Measurements from ENCODE around the gene ADD2. TPM values are rescaled to one million over a fixed set of nuclear protein-coding genes. Genes with fewer than 3 reads are reported as not detected.
A peak's percentile ranks its signal among the peaks of the same experiment; 100 is the strongest.
"Not testable (repeated sequence)": the region's sequence is repeated elsewhere in the genome, so short reads cannot be mapped to it uniquely, and the experiment has no call there.

ADD2 gene, protein sequence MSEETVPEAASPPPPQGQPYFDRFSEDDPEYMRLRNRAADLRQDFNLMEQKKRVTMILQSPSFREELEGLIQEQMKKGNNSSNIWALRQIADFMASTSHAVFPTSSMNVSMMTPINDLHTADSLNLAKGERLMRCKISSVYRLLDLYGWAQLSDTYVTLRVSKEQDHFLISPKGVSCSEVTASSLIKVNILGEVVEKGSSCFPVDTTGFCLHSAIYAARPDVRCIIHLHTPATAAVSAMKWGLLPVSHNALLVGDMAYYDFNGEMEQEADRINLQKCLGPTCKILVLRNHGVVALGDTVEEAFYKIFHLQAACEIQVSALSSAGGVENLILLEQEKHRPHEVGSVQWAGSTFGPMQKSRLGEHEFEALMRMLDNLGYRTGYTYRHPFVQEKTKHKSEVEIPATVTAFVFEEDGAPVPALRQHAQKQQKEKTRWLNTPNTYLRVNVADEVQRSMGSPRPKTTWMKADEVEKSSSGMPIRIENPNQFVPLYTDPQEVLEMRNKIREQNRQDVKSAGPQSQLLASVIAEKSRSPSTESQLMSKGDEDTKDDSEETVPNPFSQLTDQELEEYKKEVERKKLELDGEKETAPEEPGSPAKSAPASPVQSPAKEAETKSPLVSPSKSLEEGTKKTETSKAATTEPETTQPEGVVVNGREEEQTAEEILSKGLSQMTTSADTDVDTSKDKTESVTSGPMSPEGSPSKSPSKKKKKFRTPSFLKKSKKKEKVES
- 63.9 and 79.4 TPM in 2 replicates for total RNA-seq (2014; rRNA removed; shearing (Covaris generic))

DNA sequence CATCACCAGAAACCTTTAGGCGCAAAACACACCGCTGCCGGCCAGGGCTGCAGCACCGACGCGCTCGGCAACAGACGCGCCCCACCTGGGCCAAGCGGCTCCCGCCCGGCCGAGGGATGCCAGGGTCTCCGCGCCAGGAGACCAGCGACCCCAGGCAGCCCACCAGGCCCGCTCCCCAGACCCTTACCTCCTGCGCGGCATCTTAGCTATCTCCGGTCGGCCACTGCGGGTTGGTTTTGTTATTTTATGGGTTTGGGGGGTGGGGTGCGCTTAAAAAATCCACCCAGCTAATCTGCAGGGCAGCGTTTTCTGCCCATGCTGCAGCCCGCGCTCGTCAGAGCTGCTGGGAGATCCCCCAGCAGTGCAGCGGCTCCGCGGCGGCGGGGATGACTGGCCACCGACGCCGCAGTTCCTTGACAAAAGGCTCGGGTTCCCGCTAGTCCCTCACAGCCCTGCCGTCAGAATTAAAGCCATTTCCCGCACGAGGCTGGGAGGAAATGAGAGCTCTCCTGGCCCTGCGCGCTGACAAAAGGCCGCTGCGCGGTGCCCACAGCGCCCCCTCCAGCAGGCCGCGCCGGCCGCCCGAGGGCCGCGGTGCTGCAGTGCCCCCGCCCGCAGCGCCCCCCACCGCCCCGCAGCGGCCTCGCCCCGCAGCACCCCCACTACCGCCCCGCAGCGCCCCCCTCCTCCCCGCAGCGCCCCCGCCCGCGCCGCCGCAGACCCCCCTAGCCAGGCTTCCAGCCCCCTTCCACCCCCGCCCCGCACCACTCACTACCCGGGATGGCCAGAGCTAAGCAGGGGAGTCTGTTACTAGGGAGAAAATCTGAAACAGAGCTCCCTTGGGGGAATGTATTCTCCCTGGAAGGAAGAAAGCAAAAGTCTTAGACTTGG is at the start of gene ADD2:
ADD2 (minus strand) TSS at position 502 of the 891 bp plus-strand sequence. CDS start 61,792 bp downstream, outside the sequence.
- Histone ChIP-seq H3K27me3 (ENCODE audit: control insufficient read depth, insufficient read depth, low read length) (no peaks in the 10 kb centered on the region; the same call in 1 of the 2 replicates), H3K4me3 (ENCODE audit: insufficient read depth, low read depth, low read length) (peak within 1 kb of the TSS; percentile 84), H3K36me3 (replicated peaks; ENCODE audit: control insufficient read depth, insufficient read depth, low read length) (no peaks in the 10 kb centered on the region)
- peak; percentile 94 for DNase-seq

DNA sequence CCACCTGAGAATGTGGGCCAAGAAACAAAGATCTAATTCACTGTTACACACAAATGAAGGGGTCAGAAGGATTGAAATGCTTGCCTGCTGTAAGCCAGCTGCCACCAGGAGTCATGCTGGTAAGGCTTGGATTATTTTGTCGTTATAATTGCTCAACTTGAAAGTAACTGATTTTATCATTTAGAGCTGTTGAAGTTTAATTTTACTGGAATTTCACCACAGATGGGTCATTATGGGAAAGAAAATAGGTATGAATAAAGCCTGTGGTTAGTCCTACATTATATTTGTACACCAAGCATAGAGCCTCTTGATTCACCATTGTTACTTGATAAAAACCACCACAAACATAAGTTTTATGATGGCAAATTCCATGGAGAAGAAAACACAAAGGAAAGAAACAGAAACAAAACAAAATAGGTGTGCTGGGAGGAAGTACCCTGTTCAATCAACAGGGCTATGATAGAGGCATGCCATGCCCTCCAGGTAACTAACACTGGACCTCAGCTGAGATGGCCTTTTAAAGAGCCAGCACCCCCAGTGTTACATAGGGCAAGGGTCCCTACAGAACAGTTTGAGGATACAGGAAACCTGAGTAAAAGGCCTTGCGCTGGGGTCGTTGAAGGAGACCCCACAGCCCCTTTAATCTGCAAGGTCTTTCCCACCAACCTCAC is 49.4 kb upstream of the ADD2 start:
- DNase-seq: no peak
- no peaks in the 10 kb centered on the region for H3K27me3 ChIP-seq (ENCODE audit: control insufficient read depth, insufficient read depth, low read length)
- H3K4me3 ChIP-seq (ENCODE audit: insufficient read depth, low read depth, low read length): no peak overlapping the region
- H3K36me3 ChIP-seq (replicated peaks; ENCODE audit: control insufficient read depth, insufficient read depth, low read length): no peaks in the 10 kb centered on the region

DNA sequence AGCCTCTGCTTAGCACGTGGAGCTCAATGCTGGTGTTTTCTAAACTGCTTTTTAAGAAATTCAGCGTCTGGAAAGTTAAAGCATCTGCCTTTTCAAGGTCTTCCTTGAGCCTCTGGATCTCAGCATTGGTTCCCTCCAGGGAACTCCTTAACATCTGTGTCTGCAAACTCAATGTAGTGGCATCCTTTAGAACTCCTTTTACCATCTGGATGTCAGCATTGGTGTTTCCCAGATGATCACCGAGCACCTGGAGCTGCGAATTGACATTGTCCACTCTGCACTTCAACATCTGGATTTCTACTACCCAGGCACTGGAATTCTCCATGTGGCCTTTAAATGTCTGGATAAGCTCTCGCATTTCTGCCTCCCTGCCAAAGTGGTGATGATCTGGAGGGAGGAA is 48.7 kb upstream of the ADD2 start:
- DNase-seq: no peak
- Histone ChIP-seq H3K4me3 (ENCODE audit: insufficient read depth, low read depth, low read length) (no peak overlapping the region), H3K36me3 (replicated peaks; ENCODE audit: control insufficient read depth, insufficient read depth, low read length) (no peaks in the 10 kb centered on the region), H3K27me3 (ENCODE audit: control insufficient read depth, insufficient read depth, low read length) (no peaks in the 10 kb centered on the region; the same call in 1 of the 2 replicates)

DNA sequence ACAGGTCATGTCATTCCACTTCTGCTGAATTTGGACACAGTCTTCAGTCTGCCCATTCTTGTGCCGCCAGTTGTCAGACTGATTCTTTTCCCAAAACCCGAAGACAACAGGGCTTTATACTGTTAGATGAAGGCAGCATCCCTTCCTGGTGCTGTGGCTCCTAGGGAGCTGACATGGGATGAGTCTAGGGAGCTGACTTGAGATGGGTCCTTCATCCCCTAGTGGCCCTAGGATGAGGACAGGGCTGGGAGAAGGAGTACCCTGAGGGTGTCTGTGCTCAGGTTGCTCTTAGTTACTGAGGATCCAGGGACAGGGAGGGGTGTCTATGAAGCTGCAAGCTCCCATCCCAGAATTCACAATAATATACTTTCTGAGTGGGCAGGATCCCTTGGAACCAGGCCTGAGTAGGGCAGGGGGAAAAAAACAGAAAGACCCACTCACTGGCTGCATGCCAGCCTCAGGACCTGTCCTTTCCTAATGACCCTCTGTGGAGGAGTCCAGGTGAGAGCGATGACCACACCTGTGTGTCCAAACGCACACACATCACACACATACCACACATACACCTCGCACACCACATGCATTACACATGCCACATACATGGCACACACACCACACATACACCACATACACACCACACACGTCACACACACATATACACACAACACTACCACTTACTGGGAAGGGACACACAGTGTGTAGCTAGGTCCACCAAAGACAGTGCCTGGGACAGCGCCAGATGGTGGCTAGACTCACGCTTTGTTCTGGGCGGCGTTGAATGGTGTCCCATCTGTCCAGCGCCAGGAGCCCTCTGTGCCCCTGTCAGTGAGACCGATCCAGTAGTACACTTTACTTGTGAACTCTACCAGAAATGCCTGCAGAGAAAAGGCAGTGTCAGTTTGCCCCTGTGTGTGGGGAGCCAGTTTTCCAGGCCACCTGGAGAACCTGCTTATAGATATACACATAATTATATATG is 41.3 kb upstream of the ADD2 start:
- Histone ChIP-seq H3K36me3 (replicated peaks; ENCODE audit: control insufficient read depth, insufficient read depth, low read length) (no peaks in the 10 kb centered on the region), H3K4me3 (ENCODE audit: insufficient read depth, low read depth, low read length) (no peak overlapping the region), H3K27me3 (ENCODE audit: control insufficient read depth, insufficient read depth, low read length) (no peaks in the 10 kb centered on the region; the same call in 1 of the 2 replicates)
- DNase-seq: no peak

DNA sequence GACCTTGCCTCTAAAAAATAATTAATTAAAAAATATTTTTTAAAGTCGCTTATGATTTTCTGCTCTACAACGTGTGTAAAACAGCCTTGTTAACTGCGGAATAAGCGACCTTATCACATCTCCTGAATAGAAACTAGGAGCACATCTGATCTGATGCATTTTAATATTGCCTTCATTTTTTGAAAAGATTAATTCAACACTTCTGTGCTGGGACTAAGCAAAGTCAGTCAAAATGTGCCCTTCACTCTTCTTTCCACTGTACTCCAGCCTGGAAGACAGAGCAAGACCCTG is 39.8 kb upstream of the ADD2 start:
- Histone ChIP-seq H3K4me3 (ENCODE audit: insufficient read depth, low read depth, low read length) (no peak overlapping the region), H3K36me3 (replicated peaks; ENCODE audit: control insufficient read depth, insufficient read depth, low read length) (no peaks in the 10 kb centered on the region), H3K27me3 (ENCODE audit: control insufficient read depth, insufficient read depth, low read length) (no peaks in the 10 kb centered on the region; the same call in 1 of the 2 replicates)
- DNase-seq: no peak

DNA sequence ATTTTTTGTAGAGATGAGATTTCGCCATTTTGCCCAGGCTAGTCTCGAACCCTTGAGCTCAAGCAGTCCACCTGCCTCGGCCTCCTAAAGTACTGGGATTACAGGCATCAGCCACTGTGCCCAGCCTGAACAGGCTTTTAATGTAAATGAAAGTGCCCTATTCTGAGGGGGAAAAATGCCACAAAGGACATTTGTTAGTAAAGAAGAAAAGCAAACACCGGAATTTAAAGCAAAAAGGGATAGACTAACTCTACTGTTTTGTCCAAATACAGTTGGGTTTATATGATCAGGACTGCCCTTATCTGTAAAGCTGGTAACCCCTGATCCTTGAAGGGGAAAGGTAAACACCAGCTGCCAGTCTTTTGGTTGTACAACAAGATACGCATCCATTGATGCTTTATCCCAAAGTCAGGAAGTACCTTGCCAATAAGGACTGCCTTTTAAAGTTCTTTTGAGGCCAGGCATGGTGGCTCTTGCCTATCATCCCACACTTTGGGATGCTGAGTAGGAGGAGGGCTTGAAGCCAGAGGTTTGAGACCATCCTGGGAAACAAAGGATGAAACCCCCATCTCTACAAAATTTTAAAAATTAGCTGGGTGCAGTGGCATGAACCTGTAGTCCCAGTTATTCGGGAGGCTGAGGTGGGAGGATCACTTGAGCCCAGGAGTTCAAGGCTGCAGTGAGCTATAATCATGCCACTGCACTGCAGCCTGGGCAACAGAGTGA is 39.3 kb upstream of the ADD2 start:
- no peaks in the 10 kb centered on the region for H3K36me3 ChIP-seq (replicated peaks; ENCODE audit: control insufficient read depth, insufficient read depth, low read length)
- DNase-seq: no peak
- no peak overlapping the region for H3K4me3 ChIP-seq (ENCODE audit: insufficient read depth, low read depth, low read length)
- no peaks in the 10 kb centered on the region; the same call in 1 of the 2 replicates for H3K27me3 ChIP-seq (ENCODE audit: control insufficient read depth, insufficient read depth, low read length)

DNA sequence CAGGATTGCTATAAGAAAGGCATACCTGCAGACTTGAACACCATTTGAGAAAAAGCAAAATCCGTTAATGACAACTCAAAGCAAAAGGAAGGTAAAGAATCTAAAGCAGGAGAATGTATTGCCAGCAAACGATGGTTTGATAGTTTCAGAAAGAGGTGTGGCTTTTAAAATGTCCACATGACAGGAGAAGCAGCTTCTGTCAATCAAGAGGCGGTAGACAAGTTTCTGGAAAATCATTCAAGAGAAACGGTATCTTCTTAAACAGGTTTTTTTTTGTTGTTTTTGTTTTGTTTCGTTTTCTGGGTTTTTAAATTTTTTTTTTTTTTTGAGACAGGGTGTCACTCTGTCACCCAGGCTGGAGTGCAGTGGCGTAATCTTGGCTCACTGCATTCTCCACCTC is 38.6 kb upstream of the ADD2 start:
- H3K36me3 ChIP-seq (replicated peaks; ENCODE audit: control insufficient read depth, insufficient read depth, low read length): no peaks in the 10 kb centered on the region
- 0 out of 2 replicates have a peak, but pooled peaks cover under 1% of the 10 kb centered on the region for H3K27me3 ChIP-seq (ENCODE audit: control insufficient read depth, insufficient read depth, low read length)
- H3K4me3 ChIP-seq (ENCODE audit: insufficient read depth, low read depth, low read length): no peak overlapping the region
- DNase-seq: no peak

DNA sequence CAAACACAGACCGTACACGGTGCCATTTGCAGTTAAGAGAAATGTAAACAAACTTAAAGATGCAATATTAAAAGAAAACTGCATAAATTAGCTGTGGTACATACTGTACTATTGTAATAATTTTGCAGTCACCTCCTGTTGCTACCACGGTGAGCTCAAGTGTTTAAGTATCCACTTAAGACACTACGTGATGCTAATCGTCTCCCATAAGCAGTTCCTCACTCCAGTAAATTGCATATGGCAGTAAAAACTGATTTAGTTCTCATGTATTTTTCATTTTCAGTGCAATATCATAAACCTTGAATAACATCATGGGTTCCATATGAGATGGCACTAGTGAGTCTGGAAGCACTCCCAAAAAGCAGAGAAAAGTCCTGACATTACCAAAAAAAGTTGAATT is 38.0 kb upstream of the ADD2 start:
- Histone ChIP-seq H3K4me3 (ENCODE audit: insufficient read depth, low read depth, low read length) (no peak overlapping the region), H3K27me3 (ENCODE audit: control insufficient read depth, insufficient read depth, low read length) (peaks cover 6% of the 10 kb centered on the region), H3K36me3 (replicated peaks; ENCODE audit: control insufficient read depth, insufficient read depth, low read length) (no peaks in the 10 kb centered on the region)
- DNase-seq: no peak

DNA sequence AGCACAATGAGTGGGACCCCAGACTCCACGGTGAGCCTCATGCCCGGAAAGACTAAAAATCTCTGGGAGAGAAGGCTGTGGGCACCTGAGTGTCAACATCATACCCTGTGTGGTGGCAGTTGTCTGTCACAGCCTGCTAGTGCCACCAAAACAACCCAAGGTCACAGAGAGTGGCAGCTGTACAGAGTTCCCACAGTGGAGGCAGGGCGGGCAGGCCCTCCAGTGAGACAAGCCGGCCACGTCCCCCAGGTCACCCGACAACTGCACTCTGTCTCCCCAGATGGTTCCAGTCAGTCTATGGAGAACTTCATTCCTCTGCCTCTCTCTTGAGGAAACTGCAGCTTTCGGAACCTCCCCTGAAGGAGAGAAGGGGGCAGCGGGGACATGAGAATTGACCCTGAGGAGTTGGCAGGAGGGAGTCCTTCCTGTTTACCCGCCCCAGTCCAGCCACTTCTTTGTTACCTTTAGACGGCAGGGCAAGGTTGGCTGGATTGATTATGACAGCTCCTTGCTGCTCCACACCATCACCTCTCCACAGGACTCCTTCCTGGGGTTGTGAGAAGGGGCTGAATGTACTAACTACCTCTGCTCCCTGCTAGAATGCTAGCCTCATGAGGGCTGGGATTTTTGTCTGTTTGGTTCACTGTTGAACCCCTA is 33.7 kb upstream of the ADD2 start:
- H3K27me3 ChIP-seq (ENCODE audit: control insufficient read depth, insufficient read depth, low read length): peaks cover 13% of the 10 kb centered on the region
- DNase-seq: peak; percentile 30
- H3K36me3 ChIP-seq (replicated peaks; ENCODE audit: control insufficient read depth, insufficient read depth, low read length): no peaks in the 10 kb centered on the region
- no peak overlapping the region for H3K4me3 ChIP-seq (ENCODE audit: insufficient read depth, low read depth, low read length)

DNA sequence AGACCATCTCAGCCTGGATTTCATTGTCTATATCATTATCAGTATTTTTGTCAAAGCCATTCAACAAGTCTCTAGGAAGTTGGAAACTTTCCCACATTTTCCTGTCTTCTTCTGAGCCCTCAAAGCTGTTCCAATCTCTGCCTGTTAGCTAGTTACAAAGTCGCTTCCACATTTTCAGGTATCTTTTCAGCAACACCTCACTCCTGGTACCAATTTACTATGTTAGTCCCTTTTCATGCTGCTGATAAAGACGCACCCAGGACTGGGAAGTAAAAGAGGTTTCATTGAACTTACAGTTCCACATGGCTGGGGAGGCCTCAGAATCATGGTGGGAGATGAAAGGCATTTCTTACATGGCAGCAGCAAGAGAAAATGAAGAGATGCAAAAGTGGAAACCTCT is 31.7 kb upstream of the ADD2 start:
- no peaks in the 10 kb centered on the region for H3K36me3 ChIP-seq (replicated peaks; ENCODE audit: control insufficient read depth, insufficient read depth, low read length)
- H3K4me3 ChIP-seq (ENCODE audit: insufficient read depth, low read depth, low read length): no peak overlapping the region
- DNase-seq: no peak
- peaks cover 13% of the 10 kb centered on the region for H3K27me3 ChIP-seq (ENCODE audit: control insufficient read depth, insufficient read depth, low read length)

DNA sequence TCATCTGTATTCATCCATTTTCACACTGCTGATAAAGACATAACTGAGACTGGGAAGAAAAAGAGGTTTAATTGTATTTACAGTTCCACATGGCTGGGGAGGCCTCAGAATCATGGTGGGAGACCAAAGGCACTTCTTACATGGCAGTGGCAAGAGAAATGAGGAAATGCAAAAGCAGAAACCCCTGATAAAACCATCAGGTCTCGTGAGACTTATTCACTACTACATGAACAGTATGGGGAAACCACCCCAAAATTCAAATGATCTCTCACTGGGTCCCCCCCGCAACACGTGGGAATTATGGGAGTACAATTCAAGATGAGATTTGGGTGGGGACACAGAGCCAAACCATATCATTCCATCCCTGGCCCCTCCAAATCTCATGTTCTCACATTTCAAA is 30.0 kb upstream of the ADD2 start:
- not testable (repeated sequence) for DNase-seq; H3K36me3 ChIP-seq (replicated peaks; ENCODE audit: control insufficient read depth, insufficient read depth, low read length)
- H3K27me3 ChIP-seq (ENCODE audit: control insufficient read depth, insufficient read depth, low read length): peaks cover 23% of the 10 kb centered on the region

DNA sequence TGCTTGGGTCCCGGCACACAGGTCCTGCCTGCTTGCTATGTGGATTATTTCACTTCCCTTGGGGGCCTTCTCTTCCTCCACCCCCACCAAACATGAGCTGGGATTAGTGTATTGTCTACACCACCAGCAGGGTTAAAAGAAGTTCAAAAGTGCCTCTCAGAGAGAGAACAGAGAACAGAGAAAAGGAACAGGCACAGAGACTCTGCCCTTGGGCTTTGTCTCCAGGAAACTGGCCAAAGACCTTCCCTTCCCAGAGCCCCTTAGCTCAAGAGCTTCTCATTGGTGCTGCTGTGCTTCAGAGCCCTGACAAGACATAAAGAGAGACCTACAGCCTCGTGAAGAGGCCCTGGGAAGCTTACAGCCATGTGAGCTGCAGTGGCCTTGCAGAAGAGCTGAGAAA is 29.5 kb upstream of the ADD2 start:
- Histone ChIP-seq H3K4me3 (ENCODE audit: insufficient read depth, low read depth, low read length) (no peak overlapping the region), H3K36me3 (replicated peaks; ENCODE audit: control insufficient read depth, insufficient read depth, low read length) (no peaks in the 10 kb centered on the region), H3K27me3 (ENCODE audit: control insufficient read depth, insufficient read depth, low read length) (peaks cover 27% of the 10 kb centered on the region)
- DNase-seq: no peak

More for the DNA sequence above, 30.0 kb upstream of the ADD2 start:
- H3K4me3 ChIP-seq (ENCODE audit: insufficient read depth, low read depth, low read length): not testable (repeated sequence)
